HFFc6 (cell line): ENCODE results near the gene BMP3. TPM values are rescaled to one million over a fixed set of nuclear protein-coding genes. Genes with fewer than 3 reads are reported as not detected.

Experiments
- DNase-seq: peaks from one replicate; pipeline ENCODE4 v3.0.0-alpha.2; 2018
- H3K27ac Mint-ChIP-seq: 2 replicates; pipeline ENCODE4 v1.8.0; 2020; ENCODE audit warnings: mild to moderate bottlenecking, mixed read lengths
- H3K27me3 Mint-ChIP-seq: 2 replicates; pipeline ENCODE4 v1.8.0; 2021; ENCODE audit warnings: mild to moderate bottlenecking, moderate library complexity, mixed read lengths; ENCODE audit not compliant: insufficient read depth
- H3K36me3 Mint-ChIP-seq: 2 replicates; pipeline ENCODE4 v1.8.0; 2021; ENCODE audit warnings: low read depth, mixed read lengths
- H3K4me1 Mint-ChIP-seq: 2 replicates; pipeline ENCODE4 v1.8.0; 2020; ENCODE audit warnings: low read depth, mixed read lengths
- H3K4me3 Mint-ChIP-seq: 2 replicates; pipeline ENCODE4 v1.8.0; 2020; ENCODE audit warnings: mild to moderate bottlenecking, moderate library complexity, mixed read lengths
- H3K9me3 Mint-ChIP-seq: 2 replicates; pipeline ENCODE4 v1.8.0; 2020; ENCODE audit warnings: mild to moderate bottlenecking, mixed read lengths
- CTCF ChIP-seq: fragments of 200-600 bp; sonication (generic); IDR thresholded peaks from 2 replicates; pipeline ENCODE4 v1.5.0; 2021; ENCODE audit warnings: antibody characterized with exemption, mild to moderate bottlenecking
- total RNA-seq, 6 experiments: library from RNA; stranded (reverse); fragmentation: NEBNext Ultra II Directional; extraction: Animal tissue kit (Norgen Biotek cat#: 25700); gene quantifications; 2 replicates in 1 of 6; 3 replicates in 5 of 6; pipeline ENCODE4 v1.2.3, GENCODE V29; 2021

The BMP3 gene
- total RNA-seq, 6 experiments from 2014 or later = 0.17 to 0.27 (median 0.20) TPM

GRCh38 chr4:81065446-81065845 lies 34.9 kb downstream of the BMP3 start:
- no peaks in the 10 kb centered on the region for H3K4me1 Mint-ChIP-seq
- DNase-seq = no peak
- H3K9me3 Mint-ChIP-seq = no peaks in the 10 kb centered on the region
- H3K27ac Mint-ChIP-seq = no peak overlapping the region
- H3K4me3 Mint-ChIP-seq = no peak overlapping the region
- H3K36me3 Mint-ChIP-seq = no peaks in the 10 kb centered on the region
- TF ChIP-seq CTCF = no peak
- peaks cover 5% of the 10 kb centered on the region for H3K27me3 Mint-ChIP-seq

GRCh38 chr4:81069706-81070331 lies 39.3 kb downstream of the BMP3 start:
- H3K27me3 Mint-ChIP-seq = peaks cover 6% of the 10 kb centered on the region
- no peaks in the 10 kb centered on the region for H3K4me1 Mint-ChIP-seq
- DNase-seq = peak; percentile 78
- no peak overlapping the region for H3K27ac Mint-ChIP-seq
- no peaks in the 10 kb centered on the region for H3K9me3 Mint-ChIP-seq
- no peaks in the 10 kb centered on the region for H3K36me3 Mint-ChIP-seq
- H3K4me3 Mint-ChIP-seq = no peak overlapping the region
- TF ChIP-seq CTCF = peak; percentile 96

- no peak for DNase-seq
- Mint-ChIP-seq H3K27ac (no peak overlapping the region), H3K4me3 (no peak overlapping the region), H3K9me3 (no peaks in the 10 kb centered on the region), H3K27me3 (peaks cover 6% of the 10 kb centered on the region), H3K36me3 (no peaks in the 10 kb centered on the region), H3K4me1 (no peaks in the 10 kb centered on the region)
- no peak for TF ChIP-seq CTCF
These were observed 40.5 kb downstream of the BMP3 start for GRCh38 chr4:81071013-81071412.

- no peak overlapping the region for H3K4me3 Mint-ChIP-seq
- H3K36me3 Mint-ChIP-seq = no peaks in the 10 kb centered on the region
- no peak for TF ChIP-seq CTCF
- no peaks in the 10 kb centered on the region for H3K9me3 Mint-ChIP-seq
- no peak for DNase-seq
- H3K27me3 Mint-ChIP-seq = peaks cover 6% of the 10 kb centered on the region
- H3K4me1 Mint-ChIP-seq = no peaks in the 10 kb centered on the region
- H3K27ac Mint-ChIP-seq = no peak overlapping the region
These were observed 50.6 kb downstream of the BMP3 start for GRCh38 chr4:81081156-81081555.

GRCh38 chr4:81084029-81084428 lies 53.5 kb downstream of the BMP3 start:
- Mint-ChIP-seq H3K4me3 (no peak overlapping the region), H3K27ac (no peak overlapping the region), H3K27me3 (no peaks in the 10 kb centered on the region; the same call in none of the 2 replicates), H3K9me3 (no peaks in the 10 kb centered on the region), H3K36me3 (no peaks in the 10 kb centered on the region), H3K4me1 (no peaks in the 10 kb centered on the region)
- DNase-seq = no peak
- TF ChIP-seq CTCF = no peak
